B cell (primary cell): Measurements from ENCODE around the gene MAD1L1. TPM values are rescaled to one million over a fixed set of nuclear protein-coding genes. Genes with fewer than 3 reads are reported as not detected.

ENCODE experiments used
- ATAC-seq: fragments of 200-7000 bp; cut with Tn5 transposase; one replicate; pipeline ENCODE4 v1.10.0; 2021; ENCODE audit warnings: low read depth, mild to moderate bottlenecking, moderate number of reproducible peaks, moderate library complexity
- CTCF ChIA-PET: fragments of 350-600 bp; sonication (Branson Sonifier 250); formaldehyde crosslinking; loops from one replicate; lab custom pipeline; 2021; ENCODE audit warnings: antibody characterized with exemption, inconsistent platforms; lab: Charles Lee
- POLR2A ChIA-PET: fragments of 350-600 bp; sonication (Branson Sonifier 250); formaldehyde crosslinking; loops from one replicate; lab custom pipeline; 2021; ENCODE audit warnings: antibody characterized with exemption; lab: Charles Lee
- DNase-seq: peaks from one replicate; pipeline ENCODE4 v3.0.0; 2013
- H2AFZ ChIP-seq: 2 replicates; pipeline ENCODE4 v1.6.1; 2012; ENCODE audit warnings: mild to moderate bottlenecking, low read depth, low read length; ENCODE audit not compliant: insufficient read depth, poor library complexity, severe bottlenecking
- H3K27ac ChIP-seq, 2 donors: 1 replicate in 1 of 2; 2 replicates in 1 of 2; pipeline ENCODE4 v1.5.1; 2012 to 2013; ENCODE audit warnings: low read length in 2 of 2, mild to moderate bottlenecking in 2 of 2, moderate library complexity in 1 of 2
- H3K27me3 ChIP-seq, 4 experiments: fragments of 200-600 bp in 1 of 4; sonication (generic) in 1 of 4; replicated peaks in 1 of 4; 1 replicate in 2 of 4; 2 replicates in 2 of 4; pipeline versions ENCODE4 v1.6.1 to v1.7.0; 2013 to 2016; ENCODE audit warnings: low read length in 3 of 4, mild to moderate bottlenecking in 2 of 4, mixed read lengths in 1 of 4, moderate library complexity in 1 of 4; ENCODE audit not compliant: insufficient read depth in 4 of 4, control insufficient read depth in 3 of 4; ENCODE audit errors: control extremely low read depth in 1 of 4
- H3K36me3 ChIP-seq, 2 experiments: replicated peaks in 1 of 2; 1 replicate in 1 of 2; 2 replicates in 1 of 2; pipeline versions ENCODE4 v1.6.1 to v1.7.1; 2013; ENCODE audit warnings: low read length in 1 of 2; ENCODE audit not compliant: insufficient read depth in 2 of 2, control insufficient read depth in 1 of 2; ENCODE audit errors: control extremely low read depth in 1 of 2, extremely low read depth in 1 of 2
- H3K4me1 ChIP-seq, 2 donors: fragments of 200-600 bp in 1 of 2; sonication (generic) in 1 of 2; 1 replicate in 1 of 2; 2 replicates in 1 of 2; pipeline versions ENCODE4 v1.5.1 to v1.6.1; 2013 to 2017; ENCODE audit warnings: low read length in 2 of 2; ENCODE audit not compliant: control insufficient read depth in 2 of 2, insufficient read depth in 2 of 2
- H3K4me2 ChIP-seq: replicated peaks from 2 replicates; pipeline ENCODE3; 2012; ENCODE audit warnings: mild to moderate bottlenecking, low read depth, low read length; ENCODE audit not compliant: poor library complexity, severe bottlenecking
- H3K4me3 ChIP-seq, 5 experiments: fragments of 200-600 bp in 1 of 5; sonication (generic) in 1 of 5; 1 replicate in 3 of 5; 2 replicates in 2 of 5; pipeline versions ENCODE4 v1.5.1 to v1.7.0; 2011 to 2016; ENCODE audit warnings: low read length in 4 of 5, mild to moderate bottlenecking in 4 of 5, low read depth in 2 of 5, control low read depth in 1 of 5, moderate library complexity in 1 of 5; ENCODE audit not compliant: insufficient read depth in 1 of 5; ENCODE audit errors: control extremely low read depth in 1 of 5, extremely low read depth in 1 of 5
- H3K79me2 ChIP-seq: fragments of 200-600 bp; sonication (generic); one replicate; pipeline ENCODE4 v1.6.0; 2016; ENCODE audit warnings: low read length; ENCODE audit not compliant: control insufficient read depth, insufficient read depth
- H3K9ac ChIP-seq: fragments of 200-600 bp; sonication (generic); 2 replicates; pipeline ENCODE4 v1.6.1; 2017; ENCODE audit warnings: mild to moderate bottlenecking, low read length, moderate library complexity
- H3K9me3 ChIP-seq, 3 donors: one replicate each; pipeline versions ENCODE4 v1.6.1 to v1.7.1; 2013; ENCODE audit warnings: low read length in 2 of 3; ENCODE audit not compliant: control insufficient read depth in 2 of 3, insufficient read depth in 1 of 3; ENCODE audit errors: control extremely low read depth in 1 of 3
- H4K20me1 ChIP-seq: 2 replicates; pipeline ENCODE4 v1.6.0; 2012; ENCODE audit warnings: mild to moderate bottlenecking, low read length; ENCODE audit not compliant: insufficient read depth, control insufficient read depth, poor library complexity, severe bottlenecking
- H3K27ac Mint-ChIP-seq: one replicate; pipeline ENCODE4 v1.8.0; 2021; ENCODE audit warnings: mixed read lengths
- H3K27me3 Mint-ChIP-seq: one replicate; pipeline ENCODE4 v1.8.0; 2021; ENCODE audit warnings: mixed read lengths
- H3K4me1 Mint-ChIP-seq: one replicate; pipeline ENCODE4 v1.8.0; 2021; ENCODE audit warnings: mixed read lengths
- H3K4me3 Mint-ChIP-seq: one replicate; pipeline ENCODE4 v1.8.0; 2021; ENCODE audit warnings: mixed read lengths
- H3K9me3 Mint-ChIP-seq: one replicate; pipeline ENCODE4 v1.8.0; 2022; ENCODE audit warnings: mixed read lengths; ENCODE audit not compliant: insufficient read depth
- CTCF ChIP-seq: fragments of 200-600 bp; IDR thresholded peaks from one replicate; pipeline ENCODE4 v1.8.0; 2022; ENCODE audit warnings: antibody characterized with exemption, mild to moderate bottlenecking
- EZH2 ChIP-seq: IDR thresholded peaks from 2 replicates; pipeline ENCODE4 v1.6.1; 2012; ENCODE audit warnings: borderline replicate concordance, low read depth, mild to moderate bottlenecking, moderate library complexity, low read length; ENCODE audit not compliant: insufficient read depth, poor library complexity, severe bottlenecking
- WGBS: methylation state at CpG from one replicate; pipeline ENCODE4 v1.1.5; 2013; ENCODE audit warnings: missing lambda C conversion rate; ENCODE audit not compliant: insufficient coverage; 5-methylcytosine and 5-hydroxymethylcytosine counted together
- intact Hi-C: fragments of 100-400 bp; cut with micrococcal nuclease; formaldehyde crosslinking; loops from one replicate; pipeline ENCODE4 v1.10.0; 2022
- polyA plus RNA-seq: library from polyadenylated mRNA; depleted of rRNA; stranded (reverse); fragments of >200 nt; gene quantifications from 2 replicates; pipeline ENCODE4 v1.2.3, GENCODE V29; 2012
- total RNA-seq, 2 donors: library from RNA; stranded (reverse); fragments of 120-200 nt in 1 of 2; gene quantifications; 1 replicate in 1 of 2; 2 replicates in 1 of 2; pipeline versions ENCODE4 v1.2.3 to v1.2.4, GENCODE V29; 2013 to 2022

MAD1L1 gene
- total and polyA plus RNA-seq, 2 donors (not counting 1 experiment from before 2014, with no cell fraction given) = 86.7 to 110 TPM

DNA sequence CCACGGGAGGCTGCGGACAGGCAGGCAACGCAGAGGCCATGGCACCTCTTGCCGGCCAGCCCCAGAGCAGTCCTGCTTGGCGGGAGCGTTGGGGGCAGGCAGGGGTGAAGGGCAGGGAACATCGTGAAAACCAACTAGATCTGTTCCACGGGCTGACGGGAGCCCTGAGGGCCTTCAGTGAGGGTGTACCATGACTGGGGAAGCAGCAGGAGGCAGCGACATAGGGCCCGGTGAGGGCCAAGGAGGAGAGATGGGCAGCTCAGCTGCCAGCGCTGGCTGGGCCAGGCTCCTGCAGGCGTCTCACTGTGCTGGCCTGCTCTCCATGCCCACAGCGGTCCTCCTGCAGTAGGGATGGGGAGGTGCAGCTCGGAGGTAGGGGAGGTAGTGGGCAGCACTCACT, 366.1 kb downstream of the MAD1L1 start:
- no peak overlapping the region for H3K27ac ChIP-seq
- H3K9me3 ChIP-seq = peaks cover 0 to 21% (median 0%) of the 10 kb centered on the region in 3 donors
- peaks cover 99% of the 10 kb centered on the region for H4K20me1 ChIP-seq
- no peak for ATAC-seq
- no peak overlapping the region for H3K4me3 Mint-ChIP-seq
- H3K27me3 ChIP-seq = no peaks in the 10 kb centered on the region
- no peak overlapping the region for H3K9ac ChIP-seq
- H3K4me3 ChIP-seq = no peak overlapping the region
- H3K27ac Mint-ChIP-seq = no peak overlapping the region
- H3K27me3 Mint-ChIP-seq = no peaks in the 10 kb centered on the region
- peaks cover 12% of the 10 kb centered on the region for H3K4me1 Mint-ChIP-seq
- TF ChIP-seq EZH2 (no peak), CTCF (no peak)
- intact Hi-C loops = no loop called here
- no peak overlapping the region for H3K4me2 ChIP-seq
- peaks cover 76% of the 10 kb centered on the region for H3K79me2 ChIP-seq
- H3K36me3 ChIP-seq = peaks cover 0 to 3% of the 10 kb centered on the region in 2 experiments
- H2AFZ ChIP-seq = no peak overlapping the region
- CTCF ChIA-PET = no interaction called here
- DNase-seq = no peak
- H3K4me1 ChIP-seq = peaks cover 4 to 14% of the 10 kb centered on the region in 2 donors
- POLR2A ChIA-PET = no interaction called here
- WGBS = 89% methylated on average over 15 of the region's 15 CpGs
- H3K9me3 Mint-ChIP-seq = no peaks in the 10 kb centered on the region

DNA sequence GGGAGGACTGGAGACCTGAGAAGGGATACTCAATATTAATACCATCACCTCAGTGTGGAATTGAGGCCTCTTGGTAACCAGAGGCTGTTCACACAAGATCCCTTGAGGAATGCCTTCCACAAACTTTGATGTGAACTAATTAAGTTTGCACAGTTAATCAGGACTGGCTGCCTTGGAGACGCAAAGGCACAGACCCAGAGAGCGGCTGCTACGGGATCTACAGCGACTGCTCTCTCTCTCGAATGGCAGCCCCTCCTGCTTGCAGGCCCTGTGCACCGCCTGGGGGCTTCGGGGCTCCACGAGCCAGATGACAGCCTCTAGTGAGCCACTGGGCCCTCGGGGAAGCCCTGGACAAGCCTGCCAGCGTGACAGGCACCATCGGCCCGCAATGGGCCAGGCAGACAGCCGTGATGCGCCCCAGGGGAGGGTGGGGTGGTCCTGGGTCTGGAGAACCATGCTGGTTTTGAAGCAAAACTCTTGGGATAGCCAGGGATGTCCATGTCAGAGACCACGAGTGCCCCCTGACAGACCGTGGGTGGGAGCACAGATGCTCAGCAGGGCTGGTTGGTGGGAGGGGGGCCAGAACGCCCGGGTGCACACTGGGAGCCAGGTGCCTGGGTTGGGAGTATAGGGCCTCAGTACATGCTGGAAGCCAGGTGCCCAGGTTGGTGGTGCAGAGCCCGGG, 367.0 kb downstream of the MAD1L1 start:
- H3K9me3 Mint-ChIP-seq = no peaks in the 10 kb centered on the region
- no peak overlapping the region for H3K27ac ChIP-seq
- no peaks in the 10 kb centered on the region for H3K27me3 ChIP-seq
- H3K9ac ChIP-seq = no peak overlapping the region
- H4K20me1 ChIP-seq = peaks cover 96% of the 10 kb centered on the region
- POLR2A ChIA-PET = no interaction called here
- H3K4me2 ChIP-seq = no peak overlapping the region
- ATAC-seq (no peak), DNase-seq (no peak)
- no peak overlapping the region for H3K27ac Mint-ChIP-seq
- no peak overlapping the region for H3K4me3 ChIP-seq
- peaks cover 4 to 14% of the 10 kb centered on the region in 2 donors for H3K4me1 ChIP-seq
- peaks cover 0 to 12% (median 0%) of the 10 kb centered on the region in 3 donors for H3K9me3 ChIP-seq
- H3K27me3 Mint-ChIP-seq = no peaks in the 10 kb centered on the region
- peaks cover 12% of the 10 kb centered on the region for H3K4me1 Mint-ChIP-seq
- H3K36me3 ChIP-seq = peaks cover 0 to 3% of the 10 kb centered on the region in 2 experiments
- no peak overlapping the region for H2AFZ ChIP-seq
- CTCF ChIA-PET = no interaction called here
- peaks cover 70% of the 10 kb centered on the region for H3K79me2 ChIP-seq
- no peak overlapping the region for H3K4me3 Mint-ChIP-seq
- 91% methylated on average over 18 of the region's 19 CpGs for WGBS
- TF ChIP-seq CTCF (no peak), EZH2 (no peak)
- intact Hi-C loops = no loop called here
